ENCODE measurements around the gene NRN1L. TPM values are rescaled to one million over a fixed set of nuclear protein-coding genes. Genes with fewer than 3 reads are reported as not detected.

NRN1L gene
- total and polyA plus RNA-seq, 2 donors = 1.9 TPM; not detected in 1

DNA sequence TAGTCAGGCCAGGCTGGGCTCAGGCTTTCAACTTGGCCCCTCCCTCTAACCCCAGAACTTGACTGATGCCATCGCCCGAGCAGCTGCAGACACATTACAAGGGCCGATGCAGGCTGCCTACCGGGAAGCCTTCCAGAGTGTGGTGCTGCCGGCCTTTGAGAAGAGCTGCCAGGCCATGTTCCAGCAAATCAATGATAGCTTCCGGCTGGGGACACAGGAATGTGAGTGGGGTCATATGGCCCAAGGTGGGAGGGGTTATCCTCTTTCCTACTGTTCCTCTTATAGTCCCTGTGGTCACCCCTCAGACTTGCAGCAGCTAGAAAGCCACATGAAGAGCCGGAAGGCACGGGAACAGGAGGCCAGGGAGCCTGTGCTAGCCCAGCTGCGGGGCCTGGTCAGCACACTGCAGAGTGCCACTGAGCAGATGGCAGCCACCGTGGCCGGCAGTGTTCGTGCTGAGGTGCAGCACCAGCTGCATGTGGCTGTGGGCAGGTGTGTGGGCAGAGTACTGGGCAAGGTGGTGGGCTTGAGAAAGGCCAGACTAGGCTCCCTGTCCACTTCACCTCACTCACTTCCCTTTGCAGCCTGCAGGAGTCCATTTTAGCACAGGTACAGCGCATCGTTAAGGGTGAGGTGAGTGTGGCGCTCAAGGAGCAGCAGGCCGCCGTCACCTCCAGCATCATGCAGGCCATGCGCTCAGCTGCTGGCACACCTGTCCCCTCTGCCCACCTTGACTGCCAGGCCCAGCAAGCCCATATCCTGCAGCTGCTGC is 2.1 kb upstream of the NRN1L start:
- no peak for DNase-seq (ENCODE audit: extremely low spot score)
- Histone ChIP-seq H3K36me3 (ENCODE audit: insufficient read depth) (peaks cover 14% of the 10 kb centered on the region), H3K27ac (ENCODE audit: low read depth) (no peak overlapping the region), H3K4me1 (ENCODE audit: insufficient read depth) (no peaks in the 10 kb centered on the region), H3K4me3 (ENCODE audit: low read depth, low read length) (no peak overlapping the region)
- 74% methylated on average over 18 of the region's 18 CpGs for WGBS

DNA sequence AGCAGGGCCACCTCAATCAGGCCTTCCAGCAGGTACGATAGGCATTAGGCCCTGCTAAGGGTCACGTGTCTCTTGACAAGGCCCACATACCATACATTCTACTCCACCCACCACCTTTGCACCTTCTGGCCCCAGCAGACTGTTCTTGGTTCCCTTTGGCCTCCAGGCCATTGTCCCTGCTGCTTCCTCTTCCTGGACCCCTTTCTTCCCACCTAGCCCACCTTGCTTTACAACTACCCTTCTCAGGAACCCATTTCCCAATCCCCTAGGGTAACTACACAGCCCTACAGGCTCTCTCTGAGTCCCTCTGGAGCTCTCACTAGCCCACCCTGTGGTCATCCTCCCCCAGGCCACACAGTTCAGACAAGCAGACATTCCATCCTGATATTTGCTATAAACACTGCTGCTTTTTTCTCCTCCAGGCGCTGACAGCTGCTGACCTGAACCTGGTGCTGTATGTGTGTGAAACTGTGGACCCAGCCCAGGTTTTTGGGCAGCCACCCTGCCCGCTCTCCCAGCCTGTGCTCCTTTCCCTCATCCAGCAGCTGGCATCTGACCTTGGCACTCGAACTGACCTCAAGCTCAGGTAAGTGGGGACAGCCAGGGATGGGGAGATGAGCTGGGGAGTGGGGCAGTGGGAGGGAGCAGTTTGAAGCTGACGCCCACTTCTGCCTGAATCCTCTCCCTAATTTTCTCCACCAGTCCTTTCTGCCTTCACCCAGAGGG is 1.4 kb upstream of the NRN1L start:
- Histone ChIP-seq H3K27ac (ENCODE audit: low read depth) (no peak overlapping the region), H3K36me3 (ENCODE audit: insufficient read depth) (peaks cover 11% of the 10 kb centered on the region), H3K4me1 (ENCODE audit: insufficient read depth) (no peaks in the 10 kb centered on the region), H3K4me3 (ENCODE audit: low read depth, low read length) (no peak overlapping the region)
- WGBS = 79% methylated on average over 6 of the region's 6 CpGs
- DNase-seq (ENCODE audit: extremely low spot score) = no peak

DNA sequence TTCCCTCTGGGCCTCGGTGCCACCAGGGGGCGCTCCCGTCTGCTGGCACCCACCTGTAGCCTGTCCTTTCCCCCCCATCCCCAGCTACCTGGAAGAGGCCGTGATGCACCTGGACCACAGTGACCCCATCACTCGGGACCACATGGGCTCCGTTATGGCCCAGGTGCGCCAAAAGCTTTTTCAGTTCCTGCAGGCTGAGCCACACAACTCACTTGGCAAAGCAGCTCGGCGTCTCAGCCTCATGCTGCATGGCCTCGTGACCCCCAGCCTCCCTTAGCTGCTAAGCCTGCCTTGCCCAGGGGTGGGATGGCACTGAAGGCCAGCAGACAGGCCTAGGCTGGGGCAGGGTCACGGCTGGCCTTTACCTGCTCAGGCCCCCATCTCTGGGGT is 818 bp upstream of the NRN1L start:
- no peak for DNase-seq (ENCODE audit: extremely low spot score)
- Histone ChIP-seq H3K27ac (ENCODE audit: low read depth) (no peak overlapping the region), H3K4me1 (ENCODE audit: insufficient read depth) (no peaks in the 10 kb centered on the region), H3K4me3 (ENCODE audit: low read depth, low read length) (no peak overlapping the region), H3K36me3 (ENCODE audit: insufficient read depth) (peaks cover 11% of the 10 kb centered on the region)
- 62% methylated on average over 11 of the region's 11 CpGs for WGBS

DNA sequence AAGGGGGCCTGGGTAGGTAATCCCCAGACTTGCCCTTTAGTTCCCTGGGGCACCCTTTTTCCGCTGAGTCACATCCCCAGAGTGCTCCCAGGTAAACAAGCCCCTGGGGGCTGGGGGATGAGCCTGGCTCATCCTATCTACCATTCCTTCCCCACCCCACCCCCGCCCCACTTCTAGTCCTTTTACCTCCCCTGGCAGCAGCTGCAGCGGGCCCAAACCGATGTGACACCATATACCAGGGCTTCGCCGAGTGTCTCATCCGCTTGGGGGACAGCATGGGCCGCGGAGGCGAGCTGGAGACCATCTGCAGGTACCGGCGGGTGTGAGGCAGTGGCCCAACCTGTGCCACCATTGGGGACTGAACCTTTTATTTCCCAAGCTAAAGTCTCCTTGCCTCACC is 860 bp downstream of the NRN1L start:
- no peaks in the 10 kb centered on the region for H3K4me1 ChIP-seq (ENCODE audit: insufficient read depth)
- peaks cover 3% of the 10 kb centered on the region for H3K36me3 ChIP-seq (ENCODE audit: insufficient read depth)
- no peak for DNase-seq (ENCODE audit: extremely low spot score)
- no peak overlapping the region for H3K27ac ChIP-seq (ENCODE audit: low read depth)
- WGBS = 94% methylated on average over 12 of the region's 12 CpGs
- H3K4me3 ChIP-seq (ENCODE audit: low read depth, low read length) = no peak overlapping the region

DNA sequence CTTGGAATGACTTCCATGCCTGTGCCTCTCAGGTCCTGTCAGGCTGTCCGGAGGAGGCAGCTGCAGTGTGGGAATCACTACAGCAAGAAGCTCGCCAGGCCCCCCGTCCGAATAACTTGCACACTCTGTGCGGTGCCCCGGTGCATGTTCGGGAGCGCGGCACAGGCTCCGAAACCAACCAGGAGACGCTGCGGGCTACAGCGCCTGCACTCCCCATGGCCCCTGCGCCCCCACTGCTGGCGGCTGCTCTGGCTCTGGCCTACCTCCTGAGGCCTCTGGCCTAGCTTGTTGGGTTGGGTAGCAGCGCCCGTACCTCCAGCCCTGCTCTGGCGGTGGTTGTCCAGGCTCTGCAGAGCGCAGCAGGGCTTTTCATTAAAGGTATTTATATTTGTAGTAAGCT is 1.3 kb downstream of the NRN1L start:
- Histone ChIP-seq H3K36me3 (ENCODE audit: insufficient read depth) (peaks cover 3% of the 10 kb centered on the region), H3K4me3 (ENCODE audit: low read depth, low read length) (no peak overlapping the region), H3K4me1 (ENCODE audit: insufficient read depth) (no peaks in the 10 kb centered on the region), H3K27ac (ENCODE audit: low read depth) (no peak overlapping the region)
- no peak for DNase-seq (ENCODE audit: extremely low spot score)
- 95% methylated on average over 19 of the region's 19 CpGs for WGBS

DNA sequence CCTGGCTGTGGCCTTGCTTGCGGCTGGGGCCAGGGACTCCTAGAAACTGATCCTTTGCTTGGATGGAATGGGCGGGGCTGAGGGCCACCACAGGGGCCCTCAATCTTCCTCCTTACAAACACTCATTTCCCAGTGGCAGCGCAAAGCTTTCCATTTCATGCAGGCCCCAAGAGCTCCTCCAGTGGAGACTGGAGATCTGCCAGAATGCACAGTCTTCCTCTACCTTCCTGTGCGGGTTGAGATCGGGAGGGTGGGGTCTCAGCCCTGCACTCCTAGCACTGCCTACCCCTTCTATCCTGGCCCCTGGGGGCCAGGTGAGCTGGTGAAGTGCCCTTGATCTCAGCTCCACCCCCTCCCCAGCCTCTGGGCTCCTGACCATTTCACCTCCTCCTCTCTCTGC is 1.7 kb downstream of the NRN1L start:
- WGBS = 88% methylated on average over 5 of the region's 5 CpGs
- no peak for DNase-seq (ENCODE audit: extremely low spot score)
- Histone ChIP-seq H3K4me3 (ENCODE audit: low read depth, low read length) (no peak overlapping the region), H3K36me3 (ENCODE audit: insufficient read depth) (peaks cover 1% of the 10 kb centered on the region), H3K27ac (ENCODE audit: low read depth) (no peak overlapping the region), H3K4me1 (ENCODE audit: insufficient read depth) (no peaks in the 10 kb centered on the region)

DNA sequence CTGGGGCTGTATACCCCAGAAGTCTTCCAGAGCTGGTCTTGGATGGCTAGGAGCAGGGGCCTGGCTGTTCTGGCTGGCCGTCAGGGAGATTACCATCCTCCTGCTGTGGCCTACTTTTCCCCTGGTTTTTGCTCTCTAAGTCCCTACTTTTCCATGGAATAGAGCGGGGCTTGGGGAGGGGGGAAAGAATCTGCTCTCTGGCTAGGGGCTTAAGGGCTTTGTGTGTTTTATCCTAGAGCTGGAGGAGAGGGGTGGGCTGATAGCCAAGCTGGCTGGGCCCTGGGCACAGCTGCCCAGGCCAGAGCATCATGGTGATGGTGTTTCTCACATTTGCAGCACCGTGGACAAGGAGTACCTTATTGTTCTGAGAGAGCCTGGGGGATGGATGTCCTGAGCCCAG is 3.6 kb downstream of the NRN1L start:
- DNase-seq (ENCODE audit: extremely low spot score) = no peak
- Histone ChIP-seq H3K36me3 (ENCODE audit: insufficient read depth) (no peaks in the 10 kb centered on the region), H3K27ac (ENCODE audit: low read depth) (no peak overlapping the region), H3K4me3 (ENCODE audit: low read depth, low read length) (no peak overlapping the region), H3K4me1 (ENCODE audit: insufficient read depth) (no peaks in the 10 kb centered on the region)
- WGBS = 75% methylated on average over 3 of the region's 3 CpGs

DNA sequence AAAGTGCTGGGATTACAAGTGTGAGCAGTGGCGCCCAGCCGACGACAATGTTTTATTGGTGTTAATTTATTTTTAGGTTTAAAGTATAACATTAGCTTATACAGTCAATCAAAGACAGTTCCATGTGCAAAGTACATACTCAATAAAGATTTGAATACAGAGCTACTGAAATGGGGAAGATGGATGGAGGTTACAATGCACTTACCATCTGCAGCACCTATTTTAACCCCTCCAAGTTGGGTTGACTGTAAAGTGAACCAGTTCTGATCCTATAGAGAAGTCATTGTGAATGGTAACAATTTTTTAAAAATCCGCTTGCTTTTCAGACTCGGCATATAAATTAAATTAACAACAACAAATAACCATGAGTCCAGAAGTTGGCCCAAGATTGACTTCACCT is 7.7 kb downstream of the NRN1L start:
- Histone ChIP-seq H3K4me1 (ENCODE audit: insufficient read depth) (no peaks in the 10 kb centered on the region), H3K4me3 (ENCODE audit: low read depth, low read length) (peak overlapping the region; percentile 26), H3K36me3 (ENCODE audit: insufficient read depth) (no peaks in the 10 kb centered on the region), H3K27ac (ENCODE audit: low read depth) (no peak overlapping the region)
- 52% methylated on average over 5 of the region's 5 CpGs for WGBS
- DNase-seq (ENCODE audit: extremely low spot score) = no peak

DNA sequence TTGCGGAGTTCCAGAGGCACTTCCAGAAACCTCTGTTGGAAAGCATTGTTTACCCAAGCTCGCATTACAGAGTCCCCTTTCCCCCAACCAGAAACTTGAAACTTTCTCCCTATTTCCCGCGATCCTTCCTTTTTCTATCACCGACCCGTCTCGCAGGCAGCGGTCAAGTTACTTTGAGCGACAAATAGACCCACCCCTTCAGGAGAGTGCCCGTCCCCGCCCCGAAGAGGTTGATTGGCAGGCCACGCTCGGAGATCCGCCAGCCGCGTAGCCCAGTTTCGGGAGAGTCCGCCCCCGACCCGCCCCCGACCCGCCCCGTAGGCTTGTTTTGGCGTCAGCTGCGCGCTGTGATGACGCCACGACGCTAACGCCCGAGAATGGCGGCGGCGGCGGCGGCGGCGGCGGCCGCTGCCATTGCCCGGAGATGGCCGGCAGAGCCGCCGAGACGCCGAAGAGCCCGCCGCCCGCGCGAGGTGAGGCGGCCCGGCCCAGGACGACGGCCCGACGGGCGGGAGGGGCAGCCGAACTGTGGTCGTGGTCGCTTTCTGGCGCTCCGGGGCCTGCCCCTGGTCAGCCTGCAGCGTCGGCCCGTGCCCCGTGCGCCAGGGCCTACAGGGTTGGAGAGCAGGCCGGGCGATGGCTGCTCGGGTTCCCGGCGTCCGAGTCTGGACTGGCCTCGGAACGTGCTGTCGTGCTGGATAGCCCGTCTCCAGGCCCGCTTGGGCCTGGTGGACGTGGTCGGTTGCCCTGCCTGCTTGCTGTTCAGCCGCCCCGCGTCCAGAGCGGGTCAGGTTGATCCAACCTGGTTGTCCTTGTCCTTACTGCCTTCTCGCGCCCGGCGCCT is 8.4 kb downstream of the NRN1L start, which contains the start of gene PSKH1:
Gene PSKH1 (plus strand): TSS at position 356 of the 844 bp plus-strand sequence. CDS start 15,496 bp downstream, outside the sequence.
- Histone ChIP-seq H3K36me3 (ENCODE audit: insufficient read depth) (no peaks in the 10 kb centered on the region), H3K4me1 (ENCODE audit: insufficient read depth) (no peaks in the 10 kb centered on the region), H3K27ac (ENCODE audit: low read depth) (peak within 1 kb of the TSS; percentile 99), H3K4me3 (ENCODE audit: low read depth, low read length) (peak within 1 kb of the TSS; percentile 87)
- peak; percentile 91 for DNase-seq (ENCODE audit: extremely low spot score)
- under 1% methylated on average over 90 of the region's 90 CpGs for WGBS

DNA sequence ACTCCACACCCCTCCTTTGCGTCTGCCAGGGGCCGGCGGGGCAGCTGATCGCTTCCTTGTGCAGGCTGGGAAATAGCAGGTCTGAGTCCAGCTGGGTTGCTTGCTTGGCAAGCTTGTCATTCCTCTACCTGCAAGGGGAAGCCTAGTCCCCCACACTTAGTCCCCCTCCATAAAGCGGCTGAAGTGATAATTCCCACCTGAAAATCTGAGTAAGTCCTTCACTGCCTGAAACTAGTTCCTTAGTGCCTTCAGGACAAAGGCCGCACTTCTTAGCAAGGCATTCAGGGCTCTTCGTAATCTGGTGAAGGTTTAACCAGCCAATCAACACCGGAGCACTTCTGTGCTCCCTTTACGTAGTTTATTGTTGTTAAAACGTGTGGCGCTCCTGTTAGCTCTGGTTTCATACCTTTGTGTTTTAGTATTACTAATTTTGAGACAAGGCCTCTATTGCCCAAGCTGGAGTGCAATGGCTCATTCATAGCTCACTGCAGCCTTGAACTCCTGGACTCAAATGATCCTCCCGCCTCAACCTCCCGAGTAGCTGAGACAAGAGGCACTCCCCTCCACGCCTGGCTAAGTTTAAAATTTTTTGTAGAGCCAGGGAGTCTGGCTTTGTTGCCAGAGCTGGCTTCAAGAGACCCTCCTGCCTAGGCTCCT is 9.2 kb downstream of the NRN1L start:
- WGBS = 18% methylated on average over 14 of the region's 14 CpGs
- Histone ChIP-seq H3K4me3 (ENCODE audit: low read depth, low read length) (peak overlapping the region; percentile 87), H3K4me1 (ENCODE audit: insufficient read depth) (no peaks in the 10 kb centered on the region), H3K27ac (ENCODE audit: low read depth) (peak overlapping the region; percentile 99), H3K36me3 (ENCODE audit: insufficient read depth) (no peaks in the 10 kb centered on the region)
- no peak for DNase-seq (ENCODE audit: extremely low spot score)

DNA sequence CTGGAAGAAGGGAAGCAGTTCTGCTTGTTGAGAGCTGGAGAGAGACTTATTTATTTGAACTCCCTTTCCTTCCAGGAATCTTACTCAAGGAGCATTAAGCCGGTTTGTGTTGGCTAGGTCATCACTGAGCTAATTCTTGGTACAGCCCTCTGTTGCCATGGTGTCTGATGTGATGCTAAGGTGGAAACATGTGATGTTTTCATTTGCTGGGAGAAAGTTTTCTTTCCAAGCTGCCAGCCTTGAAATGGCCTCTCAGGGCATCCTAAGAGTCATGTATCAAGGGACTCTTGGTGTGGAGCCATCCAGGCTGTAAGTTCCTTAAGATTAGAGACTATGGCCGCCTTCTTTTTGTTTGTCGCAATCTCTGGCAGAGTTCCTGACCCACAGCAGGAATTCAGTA is 12.5 kb downstream of the NRN1L start:
- WGBS = 63% methylated on average over 3 of the region's 3 CpGs
- DNase-seq (ENCODE audit: extremely low spot score) = no peak
- Histone ChIP-seq H3K4me1 (ENCODE audit: insufficient read depth) (no peaks in the 10 kb centered on the region), H3K27ac (ENCODE audit: low read depth) (no peak overlapping the region), H3K36me3 (ENCODE audit: insufficient read depth) (no peaks in the 10 kb centered on the region), H3K4me3 (ENCODE audit: low read depth, low read length) (no peak overlapping the region)

DNA sequence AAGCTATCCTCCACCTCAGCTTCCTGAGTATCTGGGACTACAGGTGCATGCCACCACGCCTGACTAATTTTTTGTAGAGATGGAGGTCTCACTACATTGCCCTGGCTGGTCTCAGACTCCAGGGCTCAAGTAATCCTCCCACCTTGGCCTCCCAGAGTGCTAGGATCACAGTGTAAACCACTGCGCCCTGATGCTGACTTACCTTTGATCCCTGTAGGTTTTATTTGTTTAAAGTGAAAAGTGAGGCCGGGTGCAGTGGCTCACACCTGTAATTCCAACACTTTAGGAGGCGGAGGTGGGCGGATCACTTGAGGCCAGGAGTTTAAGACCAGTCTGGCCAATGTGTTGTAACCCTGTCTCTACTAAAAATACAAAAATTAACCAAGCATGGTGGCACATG is 17.0 kb downstream of the NRN1L start:
- 93% methylated on average over 5 of the region's 5 CpGs for WGBS
- no peak overlapping the region for H3K4me3 ChIP-seq (ENCODE audit: low read depth, low read length)
- no peak for DNase-seq (ENCODE audit: extremely low spot score)
- H3K36me3 ChIP-seq (ENCODE audit: insufficient read depth) = no peaks in the 10 kb centered on the region
- no peaks in the 10 kb centered on the region for H3K4me1 ChIP-seq (ENCODE audit: insufficient read depth)
- H3K27ac ChIP-seq (ENCODE audit: low read depth) = no peak overlapping the region

DNA sequence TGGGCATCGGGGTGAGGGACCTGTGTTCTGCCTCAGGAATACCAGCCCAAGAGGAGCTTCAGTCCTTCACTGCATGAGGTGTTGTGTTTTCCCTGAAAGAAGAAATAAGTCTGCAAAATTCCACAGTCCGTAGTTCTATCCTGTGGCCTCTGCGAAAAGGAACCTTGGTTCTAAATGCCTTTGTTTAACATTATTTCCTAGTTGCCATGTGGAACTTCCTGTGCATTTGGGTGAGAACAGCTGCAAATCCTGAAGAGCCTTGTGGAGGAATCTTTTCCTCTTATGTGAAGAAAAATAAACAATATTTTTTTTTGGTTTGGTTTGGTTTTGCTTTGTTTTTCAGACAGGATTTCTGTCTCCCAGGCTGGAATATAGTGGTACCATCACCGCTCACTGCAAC is 18.1 kb downstream of the NRN1L start:
- Histone ChIP-seq H3K4me3 (ENCODE audit: low read depth, low read length) (no peak overlapping the region), H3K27ac (ENCODE audit: low read depth) (no peak overlapping the region), H3K4me1 (ENCODE audit: insufficient read depth) (no peaks in the 10 kb centered on the region), H3K36me3 (ENCODE audit: insufficient read depth) (no peaks in the 10 kb centered on the region)
- 71% methylated on average over 4 of the region's 4 CpGs for WGBS
- DNase-seq (ENCODE audit: extremely low spot score) = no peak
